OCI-LY3 (cell line): ENCODE measurements around the gene KREMEN1.

Experiments used
- H2AFZ ChIP-seq: fragments of 200-600, 300-600 bp; shearing (Covaris generic); 2 replicates; pipeline ENCODE4 v1.6.0; 2014; ENCODE audit warnings: antibody characterized with exemption, low read depth, low read length
- H3K27ac ChIP-seq: fragments of 200-600, 300-600 bp; sonication (generic); 2 replicates; pipeline ENCODE4 v1.5.1; 2014; ENCODE audit warnings: mild to moderate bottlenecking, low read length, moderate library complexity, mixed read lengths
- H3K27me3 ChIP-seq: fragments of 200-600, 300-600 bp; sonication (generic); 2 replicates; pipeline ENCODE4 v1.6.1; 2014; ENCODE audit warnings: low read depth, low read length, mixed read lengths
- H3K36me3 ChIP-seq: fragments of 200-600, 300-600 bp; sonication (generic); replicated peaks from 2 replicates; pipeline ENCODE3; 2014; ENCODE audit warnings: low read depth, low read length, mixed read lengths
- H3K4me1 ChIP-seq: fragments of 300-600, 200-600 bp; sonication (generic); 2 replicates; pipeline ENCODE4 v1.6.1; 2014; ENCODE audit warnings: low read length, mixed read lengths
- H3K4me2 ChIP-seq: fragments of 200-600, 300-600 bp; sonication (generic); 2 replicates; pipeline ENCODE4 v1.6.1; 2014; ENCODE audit warnings: low read length, mixed read lengths
- H3K4me3 ChIP-seq: fragments of 300-600, 200-600 bp; sonication (generic); 2 replicates; pipeline ENCODE4 v1.5.1; 2014; ENCODE audit warnings: antibody characterized with exemption, mild to moderate bottlenecking, low read length, moderate library complexity
- H3K79me2 ChIP-seq: fragments of 300-600, 200-600 bp; shearing (Covaris generic); 2 replicates; pipeline ENCODE4 v1.6.1; 2014; ENCODE audit warnings: mild to moderate bottlenecking, low read length, mixed read lengths
- H3K9ac ChIP-seq: fragments of 300-600, 200-600 bp; shearing (Covaris generic); 2 replicates; pipeline ENCODE4 v1.6.0; 2014; ENCODE audit warnings: mild to moderate bottlenecking, low read length, moderate library complexity
- H3K9me3 ChIP-seq: fragments of 200-600, 300-600 bp; shearing (Covaris generic); 2 replicates; pipeline ENCODE4 v1.6.1; 2014; ENCODE audit warnings: low read length, mixed read lengths; ENCODE audit not compliant: insufficient read depth
- H4K20me1 ChIP-seq: fragments of 200-600, 300-600 bp; sonication (generic); 2 replicates; pipeline ENCODE4 v1.6.1; 2016; ENCODE audit warnings: low read length, mixed read lengths; ENCODE audit not compliant: insufficient read depth
- EZH2phosphoT487 ChIP-seq: fragments of 200-600 bp; shearing (Covaris generic); IDR thresholded peaks from 2 replicates; pipeline ENCODE4 v1.6.1; 2018; ENCODE audit warnings: antibody characterized with exemption, mixed run types, low read depth
- TF ChIP-seq, protein P1 (sequence below): fragments of 200-600, 300-600 bp; sonication (generic); IDR thresholded peaks from 2 replicates; pipeline ENCODE4 v1.5.1; 2014; ENCODE audit warnings: antibody characterized with exemption, low read length, low read depth

The KREMEN1 gene

DNA sequence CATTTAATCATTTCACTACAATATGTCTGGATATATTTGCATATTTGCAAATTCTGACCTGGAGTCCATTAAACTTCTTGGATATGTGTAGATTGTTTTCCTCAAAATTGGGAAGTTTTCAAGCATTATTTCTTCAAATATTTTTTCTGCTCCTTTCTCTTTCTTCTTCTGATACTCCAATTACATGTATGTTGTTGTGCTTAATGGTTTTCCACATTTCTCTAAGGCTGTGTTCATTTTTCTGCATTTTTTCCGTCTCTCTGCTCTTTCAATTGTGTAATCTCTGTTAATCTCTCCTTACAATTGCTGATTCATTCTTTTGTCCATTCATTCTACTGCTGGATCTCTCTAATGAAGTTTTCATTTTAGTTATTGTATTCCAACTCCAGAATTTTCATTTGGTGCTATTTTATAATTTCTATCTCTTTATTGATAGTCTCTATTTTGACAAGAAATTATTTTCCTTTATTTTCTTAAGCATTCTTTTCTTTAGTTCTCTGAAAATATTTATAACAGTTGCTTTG lies 102.5 kb downstream of the KREMEN1 start:
- Histone ChIP-seq H3K27ac (no peak overlapping the region), H3K9ac (no peak overlapping the region), H4K20me1 (no peaks in the 10 kb centered on the region), H3K4me2 (no peak overlapping the region), H2AFZ (no peak overlapping the region), H3K36me3 (no peaks in the 10 kb centered on the region), H3K9me3 (peaks cover 15% of the 10 kb centered on the region), H3K4me1 (no peaks in the 10 kb centered on the region), H3K27me3 (peaks cover 37% of the 10 kb centered on the region), H3K79me2 (no peaks in the 10 kb centered on the region), H3K4me3 (no peak overlapping the region)
- TF ChIP-seq, protein P1, sequence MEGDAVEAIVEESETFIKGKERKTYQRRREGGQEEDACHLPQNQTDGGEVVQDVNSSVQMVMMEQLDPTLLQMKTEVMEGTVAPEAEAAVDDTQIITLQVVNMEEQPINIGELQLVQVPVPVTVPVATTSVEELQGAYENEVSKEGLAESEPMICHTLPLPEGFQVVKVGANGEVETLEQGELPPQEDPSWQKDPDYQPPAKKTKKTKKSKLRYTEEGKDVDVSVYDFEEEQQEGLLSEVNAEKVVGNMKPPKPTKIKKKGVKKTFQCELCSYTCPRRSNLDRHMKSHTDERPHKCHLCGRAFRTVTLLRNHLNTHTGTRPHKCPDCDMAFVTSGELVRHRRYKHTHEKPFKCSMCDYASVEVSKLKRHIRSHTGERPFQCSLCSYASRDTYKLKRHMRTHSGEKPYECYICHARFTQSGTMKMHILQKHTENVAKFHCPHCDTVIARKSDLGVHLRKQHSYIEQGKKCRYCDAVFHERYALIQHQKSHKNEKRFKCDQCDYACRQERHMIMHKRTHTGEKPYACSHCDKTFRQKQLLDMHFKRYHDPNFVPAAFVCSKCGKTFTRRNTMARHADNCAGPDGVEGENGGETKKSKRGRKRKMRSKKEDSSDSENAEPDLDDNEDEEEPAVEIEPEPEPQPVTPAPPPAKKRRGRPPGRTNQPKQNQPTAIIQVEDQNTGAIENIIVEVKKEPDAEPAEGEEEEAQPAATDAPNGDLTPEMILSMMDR: no peak
- TF ChIP-seq EZH2phosphoT487: no peak

DNA sequence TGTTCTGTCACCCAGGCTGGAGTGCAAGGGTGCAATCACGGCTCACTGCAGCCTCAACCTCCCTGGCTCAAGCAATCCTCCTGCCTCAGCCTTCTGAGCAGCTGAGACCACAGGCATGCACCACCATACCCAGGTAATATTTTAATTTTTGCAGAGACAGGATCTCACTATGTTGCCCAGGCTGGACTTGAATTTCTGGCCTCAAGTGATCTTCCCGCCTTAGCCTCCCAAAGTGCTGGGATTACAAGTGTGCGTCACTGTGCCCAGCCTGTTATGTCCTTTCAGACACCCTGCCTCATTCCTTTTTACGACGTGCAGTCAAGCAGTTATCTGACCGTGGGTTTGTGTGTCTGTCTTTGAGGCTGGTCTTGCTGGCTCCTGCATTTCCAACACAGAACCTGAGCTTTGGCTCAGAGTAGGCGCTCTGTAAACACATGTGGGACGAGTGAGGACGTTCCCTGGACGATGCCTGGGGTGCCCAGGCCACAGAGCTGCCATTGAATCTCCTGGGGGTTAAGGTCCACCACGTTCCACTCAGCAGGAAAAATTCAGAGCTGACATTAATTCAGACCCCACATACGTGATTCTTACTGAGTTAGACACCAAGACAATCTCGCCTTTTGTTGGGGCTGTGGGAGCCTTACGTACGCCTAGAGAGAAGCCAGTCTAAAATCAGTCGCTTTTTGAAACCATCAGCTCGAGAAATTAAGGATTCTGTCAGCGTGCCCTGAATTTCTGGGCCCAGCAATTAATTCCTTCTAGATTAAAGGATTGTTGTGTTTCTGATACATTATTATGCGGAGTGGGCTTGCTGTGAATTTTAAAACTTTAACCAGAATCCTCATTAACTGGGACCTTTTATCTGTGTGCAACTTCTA lies 111.4 kb downstream of the KREMEN1 start:
- H3K27ac ChIP-seq: no peak overlapping the region
- no peaks in the 10 kb centered on the region for H3K79me2 ChIP-seq
- TF ChIP-seq, protein P1: no peak
- no peak for TF ChIP-seq EZH2phosphoT487
- no peaks in the 10 kb centered on the region for H3K4me1 ChIP-seq
- H3K9ac ChIP-seq: no peak overlapping the region
- H4K20me1 ChIP-seq: no peaks in the 10 kb centered on the region
- H2AFZ ChIP-seq: no peak overlapping the region
- no peaks in the 10 kb centered on the region for H3K9me3 ChIP-seq
- peaks cover 18% of the 10 kb centered on the region for H3K27me3 ChIP-seq
- no peak overlapping the region for H3K4me3 ChIP-seq
- no peaks in the 10 kb centered on the region for H3K36me3 ChIP-seq
- H3K4me2 ChIP-seq: no peak overlapping the region

DNA sequence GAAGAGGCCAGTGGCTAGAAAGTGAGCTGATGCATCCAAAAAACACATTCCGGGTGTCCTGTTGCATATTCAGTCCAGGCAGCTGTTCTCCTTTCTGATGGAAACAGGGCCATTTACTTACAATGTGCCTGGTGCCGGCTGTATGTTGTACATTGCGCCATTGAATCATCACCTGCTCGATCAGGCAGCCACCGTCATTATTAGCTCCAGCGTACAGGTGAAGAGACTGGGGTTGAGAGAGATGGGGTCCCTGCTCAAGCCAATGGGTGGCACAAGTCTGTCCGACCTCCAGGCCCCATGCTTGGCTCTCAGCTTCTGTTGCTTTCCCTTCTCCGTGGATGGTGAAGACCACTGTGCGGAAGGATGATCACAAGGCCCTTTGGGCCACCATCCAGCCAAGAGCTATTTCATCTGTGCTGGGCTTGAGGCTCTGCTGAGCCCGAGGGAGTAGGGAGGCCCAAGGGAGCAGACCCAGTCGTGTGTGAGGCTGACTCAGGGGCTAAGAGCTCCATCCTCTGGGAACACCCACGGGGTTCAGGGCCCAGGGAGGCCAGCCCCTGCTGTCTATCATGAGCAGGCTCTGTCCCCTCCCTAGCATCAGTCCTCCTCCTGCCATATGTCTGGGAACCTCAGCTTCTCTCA lies 112.1 kb downstream of the KREMEN1 start:
- Histone ChIP-seq H3K27me3 (peaks cover 24% of the 10 kb centered on the region), H3K9me3 (no peaks in the 10 kb centered on the region), H3K4me2 (no peak overlapping the region), H4K20me1 (no peaks in the 10 kb centered on the region), H2AFZ (no peak overlapping the region), H3K9ac (no peak overlapping the region), H3K4me1 (no peaks in the 10 kb centered on the region), H3K4me3 (no peak overlapping the region), H3K36me3 (no peaks in the 10 kb centered on the region), H3K79me2 (no peaks in the 10 kb centered on the region), H3K27ac (no peak overlapping the region)
- no peak for TF ChIP-seq EZH2phosphoT487
- TF ChIP-seq, protein P1: no peak

DNA sequence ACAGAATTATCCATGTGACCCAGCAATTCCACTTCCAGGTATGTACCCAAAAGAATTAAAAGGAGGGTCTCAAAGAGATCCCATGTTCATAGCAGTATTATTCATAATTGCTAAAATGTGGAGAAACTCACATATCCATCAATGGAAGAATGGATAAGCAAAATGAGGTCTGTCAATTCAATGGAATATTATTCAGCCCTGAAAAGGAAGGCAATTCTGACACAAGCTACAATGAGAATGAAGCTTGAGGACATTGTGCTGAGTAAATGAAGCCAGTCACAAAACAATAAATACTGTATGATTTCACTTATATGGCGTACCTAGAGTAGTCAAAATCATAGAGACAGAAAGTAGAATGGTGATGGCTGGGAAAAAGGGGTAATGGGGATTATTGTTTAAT lies 113.5 kb downstream of the KREMEN1 start:
- Histone ChIP-seq H3K27me3 (peaks cover 20% of the 10 kb centered on the region), H3K4me2 (no peak overlapping the region), H3K4me3 (no peak overlapping the region), H4K20me1 (no peaks in the 10 kb centered on the region), H3K9ac (no peak overlapping the region), H3K79me2 (no peaks in the 10 kb centered on the region), H2AFZ (no peak overlapping the region), H3K36me3 (no peaks in the 10 kb centered on the region), H3K4me1 (no peaks in the 10 kb centered on the region), H3K9me3 (no peaks in the 10 kb centered on the region), H3K27ac (no peak overlapping the region)
- no peak for TF ChIP-seq EZH2phosphoT487
- TF ChIP-seq, protein P1: no peak
